ENCODE results near the gene NR6A1.

Gene NR6A1

DNA sequence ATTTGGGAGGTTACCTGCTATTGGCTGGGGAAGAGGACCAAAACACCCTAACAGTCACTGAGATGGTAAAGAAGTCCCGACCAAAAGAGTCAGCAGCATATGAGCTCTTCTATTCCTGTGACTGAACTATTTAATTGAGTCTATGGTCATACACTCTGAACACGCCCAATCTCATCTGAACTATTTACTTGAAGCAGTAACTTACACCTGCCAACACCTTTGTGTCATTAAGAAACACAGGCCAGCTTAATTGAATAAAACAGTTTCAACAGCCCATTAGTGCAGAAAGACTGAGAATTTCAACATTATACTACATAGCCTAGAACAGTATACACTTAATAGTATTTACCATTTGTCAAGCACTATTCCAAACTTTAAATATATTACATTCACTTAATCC, 47.8 kb downstream of the NR6A1 start:
- ATAC-seq = no peak
- TF ChIP-seq, protein P1, sequence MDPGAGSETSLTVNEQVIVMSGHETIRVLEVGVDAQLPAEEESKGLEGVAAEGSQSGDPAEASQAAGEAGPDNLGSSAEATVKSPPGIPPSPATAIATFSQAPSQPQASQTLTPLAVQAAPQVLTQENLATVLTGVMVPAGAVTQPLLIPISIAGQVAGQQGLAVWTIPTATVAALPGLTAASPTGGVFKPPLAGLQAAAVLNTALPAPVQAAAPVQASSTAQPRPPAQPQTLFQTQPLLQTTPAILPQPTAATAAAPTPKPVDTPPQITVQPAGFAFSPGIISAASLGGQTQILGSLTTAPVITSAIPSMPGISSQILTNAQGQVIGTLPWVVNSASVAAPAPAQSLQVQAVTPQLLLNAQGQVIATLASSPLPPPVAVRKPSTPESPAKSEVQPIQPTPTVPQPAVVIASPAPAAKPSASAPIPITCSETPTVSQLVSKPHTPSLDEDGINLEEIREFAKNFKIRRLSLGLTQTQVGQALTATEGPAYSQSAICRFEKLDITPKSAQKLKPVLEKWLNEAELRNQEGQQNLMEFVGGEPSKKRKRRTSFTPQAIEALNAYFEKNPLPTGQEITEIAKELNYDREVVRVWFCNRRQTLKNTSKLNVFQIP (CRISPR knock-in tag; IDR thresholded peaks at IDR 0.05; ENCODE audit: borderline replicate concordance, low read depth) = no peak
- TF ChIP-seq ZNF565 (CRISPR knock-in tag; conservative IDR thresholded peaks at IDR 0.05; ENCODE audit: low read depth) = no peak
- TF ChIP-seq GLIS3 (CRISPR knock-in tag; IDR thresholded peaks at IDR 0.05) = no peak
- no peak for TF ChIP-seq ZFP3 (CRISPR knock-in tag; IDR thresholded peaks at IDR 0.05)
- no peak for TF ChIP-seq SNAI2 (CRISPR knock-in tag; IDR thresholded peaks at IDR 0.05)
- no peak for TF ChIP-seq TCF4 (CRISPR knock-in tag; IDR thresholded peaks at IDR 0.05; ENCODE audit: borderline replicate concordance)
- TF ChIP-seq, protein P2, sequence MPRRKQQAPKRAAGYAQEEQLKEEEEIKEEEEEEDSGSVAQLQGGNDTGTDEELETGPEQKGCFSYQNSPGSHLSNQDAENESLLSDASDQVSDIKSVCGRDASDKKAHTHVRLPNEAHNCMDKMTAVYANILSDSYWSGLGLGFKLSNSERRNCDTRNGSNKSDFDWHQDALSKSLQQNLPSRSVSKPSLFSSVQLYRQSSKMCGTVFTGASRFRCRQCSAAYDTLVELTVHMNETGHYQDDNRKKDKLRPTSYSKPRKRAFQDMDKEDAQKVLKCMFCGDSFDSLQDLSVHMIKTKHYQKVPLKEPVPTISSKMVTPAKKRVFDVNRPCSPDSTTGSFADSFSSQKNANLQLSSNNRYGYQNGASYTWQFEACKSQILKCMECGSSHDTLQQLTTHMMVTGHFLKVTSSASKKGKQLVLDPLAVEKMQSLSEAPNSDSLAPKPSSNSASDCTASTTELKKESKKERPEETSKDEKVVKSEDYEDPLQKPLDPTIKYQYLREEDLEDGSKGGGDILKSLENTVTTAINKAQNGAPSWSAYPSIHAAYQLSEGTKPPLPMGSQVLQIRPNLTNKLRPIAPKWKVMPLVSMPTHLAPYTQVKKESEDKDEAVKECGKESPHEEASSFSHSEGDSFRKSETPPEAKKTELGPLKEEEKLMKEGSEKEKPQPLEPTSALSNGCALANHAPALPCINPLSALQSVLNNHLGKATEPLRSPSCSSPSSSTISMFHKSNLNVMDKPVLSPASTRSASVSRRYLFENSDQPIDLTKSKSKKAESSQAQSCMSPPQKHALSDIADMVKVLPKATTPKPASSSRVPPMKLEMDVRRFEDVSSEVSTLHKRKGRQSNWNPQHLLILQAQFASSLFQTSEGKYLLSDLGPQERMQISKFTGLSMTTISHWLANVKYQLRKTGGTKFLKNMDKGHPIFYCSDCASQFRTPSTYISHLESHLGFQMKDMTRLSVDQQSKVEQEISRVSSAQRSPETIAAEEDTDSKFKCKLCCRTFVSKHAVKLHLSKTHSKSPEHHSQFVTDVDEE (CRISPR knock-in tag; IDR thresholded peaks at IDR 0.05) = no peak
- TF ChIP-seq ISL1 (CRISPR knock-in tag; IDR thresholded peaks at IDR 0.05) = no peak

DNA sequence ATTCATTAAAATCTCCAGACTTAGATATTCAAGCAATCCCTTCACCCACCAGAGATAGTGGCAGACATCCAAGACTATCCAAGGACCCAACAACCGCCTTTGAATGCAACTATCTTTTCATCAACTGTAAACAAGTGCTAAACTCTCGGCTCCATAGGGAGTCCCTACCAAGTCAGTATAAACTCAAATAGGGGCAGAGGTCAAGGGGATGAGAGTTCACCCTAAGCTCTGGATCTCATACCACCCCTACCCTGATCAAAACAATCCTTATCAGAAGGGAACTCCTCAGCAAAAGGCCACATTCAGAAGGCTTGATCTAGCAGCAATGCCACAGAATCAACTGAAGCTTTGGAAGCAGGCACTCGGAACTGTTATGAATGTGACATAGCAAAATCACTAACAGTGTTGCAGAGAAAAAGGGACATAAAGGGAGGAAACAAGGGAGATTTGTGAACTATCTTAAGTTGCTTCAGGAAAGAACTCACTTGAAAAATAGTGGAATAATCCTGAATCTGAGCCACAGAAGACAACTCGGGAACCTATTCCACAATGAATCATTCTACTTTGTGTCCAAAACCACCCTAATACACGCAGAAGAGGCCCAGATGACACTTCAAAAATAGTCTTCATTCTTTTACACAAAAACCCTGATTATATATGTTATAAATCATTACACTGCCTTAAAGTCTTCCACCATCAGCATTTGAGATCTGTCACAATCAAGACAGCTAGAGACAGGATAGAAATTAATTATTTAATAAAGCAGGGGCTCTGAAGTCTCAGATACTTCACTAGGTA, 49.8 kb downstream of the NR6A1 start:
- 0 out of 2 replicates have a peak, but pooled peaks have one; percentile 13 for TF ChIP-seq ISL1 (CRISPR knock-in tag; IDR thresholded peaks at IDR 0.05)
- TF ChIP-seq, protein P3, sequence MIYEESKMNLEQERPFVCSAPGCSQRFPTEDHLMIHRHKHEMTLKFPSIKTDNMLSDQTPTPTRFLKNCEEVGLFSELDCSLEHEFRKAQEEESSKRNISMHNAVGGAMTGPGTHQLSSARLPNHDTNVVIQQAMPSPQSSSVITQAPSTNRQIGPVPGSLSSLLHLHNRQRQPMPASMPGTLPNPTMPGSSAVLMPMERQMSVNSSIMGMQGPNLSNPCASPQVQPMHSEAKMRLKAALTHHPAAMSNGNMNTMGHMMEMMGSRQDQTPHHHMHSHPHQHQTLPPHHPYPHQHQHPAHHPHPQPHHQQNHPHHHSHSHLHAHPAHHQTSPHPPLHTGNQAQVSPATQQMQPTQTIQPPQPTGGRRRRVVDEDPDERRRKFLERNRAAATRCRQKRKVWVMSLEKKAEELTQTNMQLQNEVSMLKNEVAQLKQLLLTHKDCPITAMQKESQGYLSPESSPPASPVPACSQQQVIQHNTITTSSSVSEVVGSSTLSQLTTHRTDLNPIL (CRISPR knock-in tag; IDR thresholded peaks at IDR 0.05; ENCODE audit: low read depth) = no peak
- peak; percentile 85 for ATAC-seq

DNA sequence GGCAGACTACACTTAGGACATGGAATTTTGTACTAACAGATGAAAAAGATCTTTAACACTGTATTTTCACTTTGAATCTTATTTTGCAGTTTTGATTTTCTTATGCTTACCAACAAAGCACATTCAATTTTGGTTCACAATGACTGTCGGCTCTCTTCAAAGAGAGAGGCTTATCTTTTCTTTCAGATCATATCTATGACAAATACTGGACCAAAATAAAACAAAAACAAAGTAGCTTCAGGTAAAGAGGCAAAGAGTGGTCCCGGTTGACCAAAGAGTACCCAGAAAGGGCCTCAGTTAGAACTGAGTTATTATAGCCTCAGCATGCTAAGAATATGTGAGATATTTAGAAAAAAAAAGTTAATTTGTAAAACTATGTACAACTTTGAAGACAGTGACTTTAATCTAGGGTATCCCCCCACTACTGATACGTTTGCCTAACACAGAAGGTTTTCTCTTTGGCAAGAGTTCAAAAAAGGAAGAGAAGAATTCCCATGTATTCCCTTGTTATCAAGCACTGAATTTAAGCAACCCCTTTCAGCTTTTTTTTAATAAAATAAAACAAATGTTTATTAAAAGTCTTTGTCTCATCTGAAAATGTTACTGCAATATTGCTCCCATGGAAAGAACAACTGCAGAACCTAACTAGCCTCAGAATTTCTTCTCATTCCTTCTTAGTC, 50.5 kb downstream of the NR6A1 start:
- TF ChIP-seq ZNF565 (CRISPR knock-in tag; conservative IDR thresholded peaks at IDR 0.05; ENCODE audit: low read depth) (no peak), ISL1 (CRISPR knock-in tag; IDR thresholded peaks at IDR 0.05) (no peak; the same call in 1 of the 2 replicates), PPARA (CRISPR knock-in tag; IDR thresholded peaks at IDR 0.05; ENCODE audit: borderline replicate concordance) (no peak), BACH2 (CRISPR knock-in tag; IDR thresholded peaks at IDR 0.05; ENCODE audit: borderline replicate concordance) (no peak), ZNF8 (CRISPR knock-in tag; IDR thresholded peaks at IDR 0.05) (no peak), TCF4 (CRISPR knock-in tag; IDR thresholded peaks at IDR 0.05; ENCODE audit: borderline replicate concordance) (no peak), GLIS3 (CRISPR knock-in tag; IDR thresholded peaks at IDR 0.05) (no peak), ZFP30 (CRISPR knock-in tag; IDR thresholded peaks at IDR 0.05) (no peak), ZNF70 (CRISPR knock-in tag; IDR thresholded peaks at IDR 0.05) (no peak), ZFP3 (CRISPR knock-in tag; IDR thresholded peaks at IDR 0.05) (no peak), ZC3H10 (CRISPR knock-in tag; IDR thresholded peaks at IDR 0.05) (no peak), TOX (CRISPR knock-in tag; IDR thresholded peaks at IDR 0.05; ENCODE audit: borderline replicate concordance) (no peak), ESRRG (CRISPR knock-in tag; IDR thresholded peaks at IDR 0.05) (no peak), RARB (CRISPR knock-in tag; IDR thresholded peaks at IDR 0.05) (no peak), ARNTL (CRISPR knock-in tag; IDR thresholded peaks at IDR 0.05; ENCODE audit: borderline replicate concordance, low read depth) (no peak)
- TF ChIP-seq, protein P4, sequence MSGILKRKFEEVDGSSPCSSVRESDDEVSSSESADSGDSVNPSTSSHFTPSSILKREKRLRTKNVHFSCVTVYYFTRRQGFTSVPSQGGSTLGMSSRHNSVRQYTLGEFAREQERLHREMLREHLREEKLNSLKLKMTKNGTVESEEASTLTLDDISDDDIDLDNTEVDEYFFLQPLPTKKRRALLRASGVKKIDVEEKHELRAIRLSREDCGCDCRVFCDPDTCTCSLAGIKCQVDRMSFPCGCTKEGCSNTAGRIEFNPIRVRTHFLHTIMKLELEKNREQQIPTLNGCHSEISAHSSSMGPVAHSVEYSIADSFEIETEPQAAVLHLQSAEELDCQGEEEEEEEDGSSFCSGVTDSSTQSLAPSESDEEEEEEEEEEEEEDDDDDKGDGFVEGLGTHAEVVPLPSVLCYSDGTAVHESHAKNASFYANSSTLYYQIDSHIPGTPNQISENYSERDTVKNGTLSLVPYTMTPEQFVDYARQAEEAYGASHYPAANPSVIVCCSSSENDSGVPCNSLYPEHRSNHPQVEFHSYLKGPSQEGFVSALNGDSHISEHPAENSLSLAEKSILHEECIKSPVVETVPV (CRISPR knock-in tag; IDR thresholded peaks at IDR 0.05) = no peak
- TF ChIP-seq, protein P2 (CRISPR knock-in tag; IDR thresholded peaks at IDR 0.05) = no peak
- TF ChIP-seq, protein P5, sequence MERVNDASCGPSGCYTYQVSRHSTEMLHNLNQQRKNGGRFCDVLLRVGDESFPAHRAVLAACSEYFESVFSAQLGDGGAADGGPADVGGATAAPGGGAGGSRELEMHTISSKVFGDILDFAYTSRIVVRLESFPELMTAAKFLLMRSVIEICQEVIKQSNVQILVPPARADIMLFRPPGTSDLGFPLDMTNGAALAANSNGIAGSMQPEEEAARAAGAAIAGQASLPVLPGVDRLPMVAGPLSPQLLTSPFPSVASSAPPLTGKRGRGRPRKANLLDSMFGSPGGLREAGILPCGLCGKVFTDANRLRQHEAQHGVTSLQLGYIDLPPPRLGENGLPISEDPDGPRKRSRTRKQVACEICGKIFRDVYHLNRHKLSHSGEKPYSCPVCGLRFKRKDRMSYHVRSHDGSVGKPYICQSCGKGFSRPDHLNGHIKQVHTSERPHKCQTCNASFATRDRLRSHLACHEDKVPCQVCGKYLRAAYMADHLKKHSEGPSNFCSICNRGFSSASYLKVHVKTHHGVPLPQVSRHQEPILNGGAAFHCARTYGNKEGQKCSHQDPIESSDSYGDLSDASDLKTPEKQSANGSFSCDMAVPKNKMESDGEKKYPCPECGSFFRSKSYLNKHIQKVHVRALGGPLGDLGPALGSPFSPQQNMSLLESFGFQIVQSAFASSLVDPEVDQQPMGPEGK (CRISPR knock-in tag; IDR thresholded peaks at IDR 0.05; ENCODE audit: borderline replicate concordance) = no peak
- TF ChIP-seq, protein P3 (CRISPR knock-in tag; IDR thresholded peaks at IDR 0.05; ENCODE audit: low read depth) = no peak
- peak; percentile 18 for ATAC-seq

Data from SK-N-SH treated with all-trans-retinoic acid at 6 μM for 48 hours (cell line).